ENCODE data around the gene ATG10. TPM values are rescaled to one million over a fixed set of nuclear protein-coding genes. Genes with fewer than 3 reads are reported as not detected.
A peak's percentile ranks its signal among the peaks of the same experiment; 100 is the strongest.

Gene ATG10
- total RNA-seq, 4 donors from 2014 or later = 1.0 to 15.4 (median 6.5) TPM

DNA sequence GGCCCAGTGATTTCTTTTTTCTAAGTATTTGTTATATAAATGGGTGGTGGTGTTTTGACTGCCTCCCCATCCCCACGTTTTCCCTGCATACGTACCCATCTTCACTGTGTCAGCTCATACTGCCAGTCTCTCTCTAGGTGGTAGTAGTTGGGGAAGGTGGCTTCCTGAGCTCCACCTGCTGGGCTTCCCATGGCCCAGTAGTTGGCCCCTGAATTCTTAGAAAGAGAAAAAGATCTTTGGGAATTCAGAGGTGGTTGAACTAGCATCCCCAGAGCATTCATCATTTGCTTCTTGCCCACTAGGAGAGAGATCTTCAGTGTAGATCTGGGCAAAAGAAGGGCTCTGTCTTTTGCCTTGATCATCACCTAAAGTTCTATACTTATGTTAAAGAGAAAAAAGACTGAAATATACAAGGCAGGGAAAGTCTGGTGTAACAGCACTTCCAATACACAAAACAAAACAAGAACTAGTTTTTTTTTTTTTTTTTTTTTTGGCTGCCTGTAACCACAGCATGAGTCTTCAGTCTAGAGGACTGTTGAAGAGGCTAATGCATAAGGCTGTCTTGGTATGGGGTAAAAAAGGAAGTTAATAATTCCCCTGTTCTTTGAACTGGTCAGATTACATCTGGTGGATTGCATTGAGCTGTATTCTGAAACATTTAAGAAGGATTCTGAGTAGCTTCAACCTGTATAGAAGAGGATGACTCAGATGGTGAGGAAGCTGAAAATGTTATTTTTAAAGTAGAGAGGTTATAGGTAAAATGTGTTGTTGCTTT lies 128.7 kb downstream of the ATG10 start:
- intact Hi-C loops (cut with DNase I; ENCODE audit: low total_unique reads) = no loop called here
- Histone ChIP-seq H3K9me3 (no peaks in the 10 kb centered on the region), H3K27me3 (no peaks in the 10 kb centered on the region), H3K36me3 (no peaks in the 10 kb centered on the region), H3K4me1 (peaks cover 0 to under 1% of the 10 kb centered on the region in 2 donors), H3K4me3 (no peak overlapping the region), H3K27ac (no peak overlapping the region)
- no peak for DNase-seq
- TF ChIP-seq, protein P1, sequence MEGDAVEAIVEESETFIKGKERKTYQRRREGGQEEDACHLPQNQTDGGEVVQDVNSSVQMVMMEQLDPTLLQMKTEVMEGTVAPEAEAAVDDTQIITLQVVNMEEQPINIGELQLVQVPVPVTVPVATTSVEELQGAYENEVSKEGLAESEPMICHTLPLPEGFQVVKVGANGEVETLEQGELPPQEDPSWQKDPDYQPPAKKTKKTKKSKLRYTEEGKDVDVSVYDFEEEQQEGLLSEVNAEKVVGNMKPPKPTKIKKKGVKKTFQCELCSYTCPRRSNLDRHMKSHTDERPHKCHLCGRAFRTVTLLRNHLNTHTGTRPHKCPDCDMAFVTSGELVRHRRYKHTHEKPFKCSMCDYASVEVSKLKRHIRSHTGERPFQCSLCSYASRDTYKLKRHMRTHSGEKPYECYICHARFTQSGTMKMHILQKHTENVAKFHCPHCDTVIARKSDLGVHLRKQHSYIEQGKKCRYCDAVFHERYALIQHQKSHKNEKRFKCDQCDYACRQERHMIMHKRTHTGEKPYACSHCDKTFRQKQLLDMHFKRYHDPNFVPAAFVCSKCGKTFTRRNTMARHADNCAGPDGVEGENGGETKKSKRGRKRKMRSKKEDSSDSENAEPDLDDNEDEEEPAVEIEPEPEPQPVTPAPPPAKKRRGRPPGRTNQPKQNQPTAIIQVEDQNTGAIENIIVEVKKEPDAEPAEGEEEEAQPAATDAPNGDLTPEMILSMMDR (IDR thresholded peaks at IDR 0.05) = no peak
- TF ChIP-seq POLR2A (IDR thresholded peaks at IDR 0.05) = no peak

DNA sequence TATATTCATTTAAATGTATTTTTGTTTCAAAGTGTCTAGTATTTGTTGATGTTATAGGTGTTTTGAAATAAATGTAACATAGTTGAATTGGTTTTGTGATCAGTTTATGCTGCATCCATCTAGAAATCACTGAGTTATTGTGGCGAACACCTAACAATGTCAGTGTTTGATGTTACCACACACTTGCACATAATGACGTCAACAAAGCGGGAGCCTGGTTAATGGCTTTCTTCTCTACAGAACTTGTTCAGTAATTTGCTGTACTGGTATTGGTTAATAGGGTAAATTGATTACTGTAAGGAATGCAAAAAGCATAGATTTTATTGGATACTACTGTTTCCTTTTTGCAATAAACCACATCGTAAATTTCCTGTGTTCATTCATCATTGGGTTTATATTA lies 133.0 kb downstream of the ATG10 start:
- Histone ChIP-seq H3K9me3 (no peaks in the 10 kb centered on the region), H3K27me3 (no peaks in the 10 kb centered on the region), H3K4me3 (no peak overlapping the region), H3K27ac (no peak overlapping the region), H3K4me1 (peaks cover 0 to 6% of the 10 kb centered on the region in 2 donors), H3K36me3 (no peaks in the 10 kb centered on the region)
- TF ChIP-seq POLR2A (IDR thresholded peaks at IDR 0.05) = no peak
- TF ChIP-seq, protein P1 (IDR thresholded peaks at IDR 0.05) = no peak
- intact Hi-C loops (cut with DNase I; ENCODE audit: low total_unique reads) = no loop called here
- no peak for DNase-seq

DNA sequence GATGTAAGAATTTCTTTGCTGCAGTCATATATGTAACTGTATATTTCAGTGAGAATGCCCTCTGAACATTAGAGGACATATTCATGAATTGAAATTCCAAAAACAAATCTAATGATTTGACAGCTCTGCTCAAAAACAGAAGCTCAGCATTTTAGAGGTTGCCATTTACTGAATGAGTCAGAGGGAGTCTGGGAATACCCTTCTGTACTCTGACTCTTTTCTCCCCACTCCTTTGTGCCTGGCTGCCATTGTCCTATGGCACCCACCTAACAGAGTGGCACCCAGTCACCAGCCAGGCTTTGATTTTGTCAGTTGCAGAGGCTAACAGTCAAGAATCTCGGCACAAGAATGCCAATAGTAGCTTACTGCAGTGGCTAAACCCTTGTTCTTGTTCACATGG lies 133.6 kb downstream of the ATG10 start:
- H3K4me1 ChIP-seq = peaks cover 0 to 6% of the 10 kb centered on the region in 2 donors
- no peak overlapping the region for H3K27ac ChIP-seq
- no peaks in the 10 kb centered on the region for H3K9me3 ChIP-seq
- no peak for DNase-seq
- no peaks in the 10 kb centered on the region for H3K36me3 ChIP-seq
- H3K27me3 ChIP-seq = no peaks in the 10 kb centered on the region
- intact Hi-C loops (cut with DNase I; ENCODE audit: low total_unique reads) = no loop called here
- no peak for TF ChIP-seq POLR2A (IDR thresholded peaks at IDR 0.05)
- TF ChIP-seq, protein P1 (IDR thresholded peaks at IDR 0.05) = no peak
- no peak overlapping the region for H3K4me3 ChIP-seq

DNA sequence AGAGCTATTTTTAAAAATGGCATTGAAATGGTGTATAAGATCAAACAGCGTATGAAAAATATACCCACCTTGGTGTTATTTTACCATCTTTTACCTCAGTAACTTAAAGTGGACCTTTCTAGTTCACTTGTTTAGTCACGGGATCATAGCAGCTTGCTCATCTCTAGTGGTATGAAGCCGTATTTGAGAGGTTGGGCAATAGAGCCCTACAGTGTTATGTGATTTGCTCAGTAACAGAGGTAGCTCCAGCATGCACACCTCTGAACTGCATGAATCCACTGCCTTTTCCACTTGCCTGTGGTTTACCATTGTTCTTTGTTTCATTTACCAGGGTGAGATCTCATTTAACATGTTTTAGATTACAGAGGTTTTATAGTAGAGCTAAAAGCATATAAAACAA lies 134.4 kb downstream of the ATG10 start:
- peak overlapping the region; percentile 35 to 70 for H3K27ac ChIP-seq
- intact Hi-C loops (cut with DNase I; ENCODE audit: low total_unique reads) = no loop called here
- no peaks in the 10 kb centered on the region for H3K9me3 ChIP-seq
- H3K27me3 ChIP-seq = no peaks in the 10 kb centered on the region
- TF ChIP-seq, protein P1 (IDR thresholded peaks at IDR 0.05) = no peak
- TF ChIP-seq POLR2A (IDR thresholded peaks at IDR 0.05) = no peak
- peak in 1 of 2 donors; percentile 19 for DNase-seq
- H3K4me3 ChIP-seq = no peak overlapping the region
- H3K36me3 ChIP-seq = no peaks in the 10 kb centered on the region
- peaks cover 0 to 6% of the 10 kb centered on the region in 2 donors for H3K4me1 ChIP-seq

DNA sequence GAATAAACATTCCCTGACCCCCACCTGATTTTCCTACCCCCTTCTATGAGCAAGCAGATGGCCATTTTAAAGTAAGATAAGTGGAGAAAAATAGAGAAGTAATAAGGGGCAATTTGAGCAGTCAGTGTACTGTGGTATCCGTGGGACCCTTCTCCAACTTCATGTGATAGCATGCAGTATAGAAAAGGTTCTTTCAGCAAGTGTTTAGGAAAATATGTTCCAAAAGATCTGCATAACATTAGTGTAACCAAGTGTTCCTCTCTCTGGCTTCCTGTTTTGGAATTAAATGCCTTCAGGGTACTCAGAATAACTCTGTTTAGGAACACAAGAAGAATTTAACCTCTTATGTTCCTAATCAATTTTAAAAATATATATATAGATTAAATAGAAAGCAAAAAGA lies 134.9 kb downstream of the ATG10 start:
- no peak for TF ChIP-seq POLR2A (IDR thresholded peaks at IDR 0.05)
- TF ChIP-seq, protein P1 (IDR thresholded peaks at IDR 0.05) = no peak
- Histone ChIP-seq H3K4me1 (peaks cover 0 to 6% of the 10 kb centered on the region in 2 donors), H3K36me3 (no peaks in the 10 kb centered on the region), H3K9me3 (no peaks in the 10 kb centered on the region), H3K27me3 (no peaks in the 10 kb centered on the region), H3K27ac (peak overlapping the region; percentile 35 to 70), H3K4me3 (no peak overlapping the region)
- DNase-seq = no peak
- intact Hi-C loops (cut with DNase I; ENCODE audit: low total_unique reads) = no loop called here

Data from uterus (tissue), 4 donors.